ENCODE measurements around the gene HS3ST4.

The HS3ST4 gene

GRCh38 chr16:26133416-26134093 lies 441.8 kb downstream of the HS3ST4 start:
- in situ Hi-C loops (cut with MboI; ENCODE audit: low pct_unique_long_range_greater_than_20kb, low sequenced_read_pairs) = no loop called here
- no peak for DNase-seq

DNA sequence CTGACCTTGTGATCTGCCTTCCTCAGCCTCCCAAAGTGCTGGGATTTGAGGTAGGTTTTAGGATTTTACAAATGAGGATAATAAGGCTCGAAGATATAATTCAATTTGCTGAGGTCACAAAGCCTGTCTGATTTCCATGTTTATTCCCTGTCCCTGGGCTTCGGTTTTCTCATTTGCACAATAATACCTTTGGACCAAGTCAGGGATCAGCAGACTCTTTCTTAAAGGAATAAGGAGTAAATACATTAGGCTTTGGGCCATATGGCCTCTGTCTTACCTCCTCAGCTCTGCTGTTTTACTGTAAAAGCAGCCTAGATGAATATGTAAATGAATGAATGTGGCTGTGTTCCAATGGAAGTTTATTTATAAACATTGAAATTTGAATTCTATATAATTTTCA lies 442.8 kb downstream of the HS3ST4 start:
- DNase-seq = no peak
- in situ Hi-C loops (cut with MboI; ENCODE audit: low pct_unique_long_range_greater_than_20kb, low sequenced_read_pairs) = no loop called here

- in situ Hi-C loops (cut with MboI; ENCODE audit: low pct_unique_long_range_greater_than_20kb, low sequenced_read_pairs) = no loop called here
Observed at GRCh38 chr16:26137956-26138355, 446.2 kb downstream of the HS3ST4 start.

DNA sequence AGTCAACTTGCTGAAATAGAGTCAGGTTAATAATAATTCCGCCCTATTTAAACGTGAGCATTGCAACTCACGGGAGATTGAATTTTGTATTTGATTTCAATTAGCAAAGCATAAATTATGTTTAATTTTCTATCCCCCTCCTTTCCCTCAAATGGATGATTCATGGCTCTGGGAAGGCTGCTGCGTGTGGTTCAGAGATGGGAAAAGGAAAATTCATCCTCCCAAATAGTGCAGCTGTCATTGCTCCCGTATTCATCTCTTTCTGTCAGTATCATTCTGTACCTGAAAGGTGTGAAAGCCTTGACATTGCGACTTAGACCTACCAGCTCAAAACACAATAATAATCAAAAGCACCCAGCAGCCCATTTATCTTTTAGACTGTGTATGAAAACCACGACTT lies 447.3 kb downstream of the HS3ST4 start:
- in situ Hi-C loops (cut with MboI; ENCODE audit: low pct_unique_long_range_greater_than_20kb, low sequenced_read_pairs) = no loop called here
- no peak for DNase-seq

More at GRCh38 chr16:26137956-26138355, 446.2 kb downstream of the HS3ST4 start:
- DNase-seq = no peak

DNA sequence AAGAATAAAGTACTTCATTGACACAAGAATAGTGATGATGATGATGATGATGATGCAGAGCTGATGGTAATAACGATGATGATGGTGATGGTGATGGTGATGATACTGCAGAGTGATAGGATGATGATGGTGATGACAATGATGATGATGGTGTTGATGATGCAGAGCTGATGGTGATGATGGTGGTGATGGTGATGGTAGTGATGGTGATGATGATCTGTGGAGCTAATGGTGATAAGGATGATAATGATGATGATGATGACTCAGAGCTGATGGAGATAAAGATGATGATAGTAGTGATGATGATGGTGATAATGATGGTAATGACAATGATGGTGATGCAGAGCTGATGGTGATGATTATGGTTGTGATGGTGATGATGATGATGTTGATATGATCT lies 448.1 kb downstream of the HS3ST4 start:
- in situ Hi-C loops (cut with MboI; ENCODE audit: low pct_unique_long_range_greater_than_20kb, low sequenced_read_pairs) = no loop called here
- DNase-seq = no peak

DNA sequence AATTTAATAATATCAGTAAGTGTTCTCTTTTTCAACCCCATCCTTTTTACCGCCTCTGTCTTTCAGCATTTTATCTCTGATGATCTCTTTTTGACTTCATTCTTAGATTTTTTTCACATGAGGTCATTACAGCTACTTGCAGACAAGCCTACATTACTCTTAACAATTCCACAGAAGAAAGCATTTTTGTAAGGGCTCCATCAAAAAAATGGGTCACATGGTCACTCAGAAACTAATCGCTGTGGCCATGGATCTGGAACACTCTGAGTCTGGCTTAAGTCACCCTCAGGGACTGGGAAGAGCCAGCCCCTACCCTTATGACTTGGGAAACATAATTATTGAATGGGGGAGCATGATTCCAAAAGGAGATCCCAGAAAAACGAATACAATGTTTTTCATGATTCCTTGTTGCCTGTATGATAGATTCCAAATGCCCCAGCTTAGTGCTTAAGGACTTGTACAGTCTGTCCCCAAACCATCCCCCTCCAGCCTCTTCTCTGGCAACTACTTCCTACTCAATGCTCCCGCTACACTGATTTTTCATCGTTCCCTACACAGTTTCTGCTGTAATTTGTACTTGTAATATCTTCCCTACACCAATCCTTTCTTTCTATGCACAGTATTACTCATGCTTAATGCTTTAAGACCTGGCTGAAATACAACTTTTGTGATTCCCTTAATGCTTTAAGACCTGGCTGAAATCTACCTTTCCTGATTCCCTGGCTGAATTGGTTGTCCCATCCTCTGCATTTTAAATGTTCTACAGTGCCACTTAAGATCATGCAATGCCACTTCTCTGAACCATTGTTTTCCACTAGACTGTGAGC lies 457.8 kb downstream of the HS3ST4 start:
- no peak for DNase-seq
- in situ Hi-C loops (cut with MboI; ENCODE audit: low pct_unique_long_range_greater_than_20kb, low sequenced_read_pairs) = no loop called here

DNA sequence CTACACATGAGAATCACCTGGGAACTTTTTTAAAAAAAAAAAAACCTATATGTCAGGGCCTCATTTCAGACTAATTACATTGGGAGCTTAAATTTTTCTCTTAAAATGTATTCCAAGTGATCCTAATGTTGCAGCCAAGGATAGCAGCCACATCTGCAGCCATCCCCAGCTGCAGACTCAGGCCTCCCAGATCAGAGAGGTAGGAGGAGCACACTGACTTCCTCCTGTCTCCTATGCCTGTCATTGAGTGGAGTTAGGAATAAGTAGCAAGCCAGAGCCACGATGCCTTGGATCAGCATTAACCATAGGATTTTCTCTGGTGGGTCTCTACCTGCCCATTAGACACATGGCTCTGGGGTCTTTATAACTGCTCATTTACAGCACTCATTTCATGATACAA lies 463.5 kb downstream of the HS3ST4 start:
- no peak for DNase-seq
- in situ Hi-C loops (cut with MboI; ENCODE audit: low pct_unique_long_range_greater_than_20kb, low sequenced_read_pairs) = no loop called here

DNA sequence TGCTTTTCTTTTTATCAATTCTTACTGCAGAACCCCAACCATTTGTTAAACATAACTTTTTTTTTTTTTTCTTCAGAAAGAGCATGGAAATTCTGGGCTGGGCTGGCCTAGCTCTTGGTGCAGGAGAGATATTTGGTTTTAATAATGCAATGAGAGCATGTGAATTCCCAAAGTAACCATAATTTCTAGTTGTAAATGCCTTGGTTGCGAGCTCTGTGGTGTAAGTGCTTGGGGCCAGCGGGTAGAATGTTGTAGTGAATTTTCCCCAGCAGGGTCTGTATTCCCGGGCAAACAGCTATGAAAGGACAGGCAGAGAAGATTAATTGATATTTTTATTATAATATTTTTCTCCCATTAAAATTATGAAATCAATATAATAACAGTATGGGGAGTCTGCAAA lies 465.6 kb downstream of the HS3ST4 start:
- in situ Hi-C loops (cut with MboI; ENCODE audit: low pct_unique_long_range_greater_than_20kb, low sequenced_read_pairs) = no loop called here
- no peak for DNase-seq

DNA sequence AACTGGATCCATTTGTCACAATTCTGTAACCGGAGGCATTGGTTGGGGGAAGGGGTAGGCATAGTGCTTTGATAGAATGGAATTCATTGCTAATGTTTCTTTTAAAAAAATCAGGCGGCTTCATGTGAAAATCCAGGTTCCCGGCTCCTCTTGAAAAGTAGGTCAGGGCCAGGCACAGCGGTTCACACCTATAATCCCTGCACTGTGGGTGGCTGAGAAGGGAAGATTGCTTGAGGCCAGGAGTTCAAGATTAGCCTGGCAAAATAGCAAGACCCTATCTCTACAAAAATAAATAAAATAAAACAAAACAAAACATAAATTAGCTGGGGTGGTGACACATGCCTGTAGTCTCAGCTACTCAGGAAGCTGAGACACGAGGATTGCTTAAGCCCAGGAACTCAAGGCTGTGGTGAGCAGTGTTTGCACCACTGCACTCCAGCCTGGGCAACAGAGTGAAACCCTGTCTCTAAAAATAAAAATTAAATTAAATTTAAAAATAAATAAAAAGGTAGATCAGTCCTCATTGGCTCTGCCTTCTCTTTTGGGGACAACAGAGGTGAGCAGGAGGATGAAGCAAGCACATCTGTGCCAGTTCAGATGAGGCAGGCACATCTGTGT lies 466.5 kb downstream of the HS3ST4 start:
- no peak for DNase-seq
- in situ Hi-C loops (cut with MboI; ENCODE audit: low pct_unique_long_range_greater_than_20kb, low sequenced_read_pairs) = no loop called here

DNA sequence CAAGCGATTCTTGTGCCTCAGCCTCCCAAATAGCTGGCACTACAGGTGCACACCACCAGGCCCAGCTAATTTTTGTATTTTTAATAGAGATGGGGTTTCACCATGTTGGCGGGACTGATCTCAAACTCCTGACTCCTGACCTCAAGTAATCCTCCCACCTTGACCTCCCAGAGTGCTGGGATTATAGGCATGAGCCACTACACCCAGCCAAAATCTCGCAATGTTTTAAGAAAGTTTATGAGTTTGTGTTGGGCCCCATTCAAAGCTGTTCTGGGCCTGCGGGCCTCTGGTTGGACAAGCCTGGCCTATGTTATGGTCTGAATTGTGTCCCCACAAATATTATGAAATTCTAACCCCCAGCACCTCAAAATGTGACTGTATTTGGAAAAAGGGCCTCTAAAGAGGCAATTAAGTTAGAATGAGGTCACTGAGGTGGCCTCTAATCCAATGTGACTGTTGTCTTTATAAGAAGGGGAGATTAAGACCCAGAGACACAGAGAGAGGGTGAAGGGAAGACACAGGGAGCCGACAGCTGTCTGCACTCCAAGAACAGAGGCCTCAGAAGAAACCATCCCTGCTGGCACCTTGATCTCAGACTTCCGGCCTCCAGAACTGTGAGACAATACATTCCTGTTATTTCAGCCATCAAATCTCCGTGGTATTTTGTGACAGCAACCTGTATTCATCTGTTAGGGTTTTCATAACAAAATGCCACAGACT lies 469.9 kb downstream of the HS3ST4 start:
- no peak for DNase-seq

GRCh38 chr16:26169473-26169872 lies 477.7 kb downstream of the HS3ST4 start:
- in situ Hi-C loops (cut with MboI; ENCODE audit: low pct_unique_long_range_greater_than_20kb, low sequenced_read_pairs) = no loop called here

More for the DNA sequence above, 469.9 kb downstream of the HS3ST4 start:
- in situ Hi-C loops (cut with MboI; ENCODE audit: low pct_unique_long_range_greater_than_20kb, low sequenced_read_pairs) = no loop called here

GRCh38 chr16:26175944-26176343 lies 484.2 kb downstream of the HS3ST4 start:
- in situ Hi-C loops (cut with MboI; ENCODE audit: low pct_unique_long_range_greater_than_20kb, low sequenced_read_pairs) = no loop called here
- DNase-seq = no peak

More at GRCh38 chr16:26169473-26169872, 477.7 kb downstream of the HS3ST4 start:
- no peak for DNase-seq

DNA sequence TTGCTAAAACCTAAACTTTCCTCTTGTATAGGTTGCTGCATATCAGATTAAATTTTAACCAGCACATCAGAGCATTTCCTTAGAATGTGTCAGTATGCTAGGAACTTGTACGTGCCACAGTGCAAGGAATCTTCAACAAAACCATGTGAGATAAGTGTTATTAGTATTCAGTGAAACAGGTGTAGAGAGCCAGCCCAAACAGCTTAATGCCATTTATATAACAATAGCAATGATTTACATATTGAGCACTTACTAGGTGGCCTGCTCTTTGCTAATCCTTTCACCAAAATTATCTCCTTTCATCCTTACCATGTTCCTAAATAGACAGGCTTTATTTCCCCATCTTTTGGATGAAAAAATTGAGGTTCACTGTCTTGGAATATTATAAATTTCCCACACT lies 485.7 kb downstream of the HS3ST4 start:
- in situ Hi-C loops (cut with MboI; ENCODE audit: low pct_unique_long_range_greater_than_20kb, low sequenced_read_pairs) = no loop called here
- DNase-seq = no peak

DNA sequence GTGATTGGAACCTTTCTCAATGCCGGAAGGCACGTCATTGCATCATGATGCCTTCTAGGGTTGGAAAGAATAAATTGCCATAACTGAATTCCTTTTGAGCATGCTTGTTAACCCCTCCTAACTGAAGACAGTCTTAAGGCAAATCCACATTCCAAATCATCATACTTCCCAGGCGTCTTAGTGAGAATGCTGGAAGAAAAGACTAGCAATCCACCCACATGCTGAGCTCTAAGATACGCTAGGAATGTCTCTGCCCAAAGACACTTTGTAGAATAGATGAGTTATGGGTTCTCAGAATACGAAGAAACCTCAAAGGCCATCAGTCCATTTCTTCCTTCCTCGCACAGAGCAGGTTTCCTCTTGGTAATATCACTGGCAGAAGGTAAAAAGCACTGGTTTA lies 486.5 kb downstream of the HS3ST4 start:
- in situ Hi-C loops (cut with MboI; ENCODE audit: low pct_unique_long_range_greater_than_20kb, low sequenced_read_pairs) = no loop called here

GRCh38 chr16:26186091-26186615 lies 494.4 kb downstream of the HS3ST4 start:
- in situ Hi-C loops (cut with MboI; ENCODE audit: low pct_unique_long_range_greater_than_20kb, low sequenced_read_pairs) = no loop called here
- no peak for DNase-seq

More for the DNA sequence above, 486.5 kb downstream of the HS3ST4 start:
- DNase-seq = no peak
